ENCODE data around the gene TRIM69. TPM values are rescaled to one million over a fixed set of nuclear protein-coding genes. Genes with fewer than 3 reads are reported as not detected.

TRIM69 gene
- total and polyA plus RNA-seq, 2 of the 4 experiments (the other 2 are of a cell fraction): 5.3 to 7.7 TPM

DNA sequence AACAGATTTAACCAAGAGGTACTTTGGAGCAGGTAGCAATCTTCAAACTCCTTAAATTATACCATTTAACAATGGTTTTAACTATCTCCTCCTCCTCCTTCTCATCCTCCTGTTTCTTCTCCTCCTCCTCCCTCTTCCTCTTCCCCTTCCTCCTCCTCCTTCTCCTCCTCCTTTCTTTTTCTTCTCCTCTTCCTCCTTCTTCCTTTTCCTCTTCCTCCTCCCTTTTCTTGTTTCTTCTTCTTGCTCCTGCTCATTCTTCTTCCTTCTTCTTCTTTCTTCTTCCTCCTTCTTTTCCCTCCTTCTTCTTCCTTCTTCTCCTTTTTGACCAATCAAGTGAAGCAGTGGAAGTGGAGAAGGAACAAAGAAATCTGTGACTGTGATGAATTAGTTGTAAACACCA, 39.3 kb upstream of the TRIM69 start:
- intact Hi-C loops (cut with micrococcal nuclease): no loop called here
- Histone ChIP-seq H2AK5ac (ENCODE audit: low read depth, low read length) (no peak overlapping the region), H3K27ac (ENCODE audit: insufficient read depth, low read length) (no peak overlapping the region), H3K4me2 (ENCODE audit: low read depth, low read length) (no peak overlapping the region), H2AK9ac (replicated peaks; ENCODE audit: low read depth, low read length, poor library complexity) (no peak overlapping the region), H2BK5ac (ENCODE audit: low read depth, low read length, poor library complexity, severe bottlenecking) (no peak overlapping the region), H4K20me1 (ENCODE audit: insufficient read depth, low read length) (no peaks in the 10 kb centered on the region), H3K27me3 (ENCODE audit: control insufficient read depth, insufficient read depth, low read length) (peaks cover 9% of the 10 kb centered on the region), H3K4ac (ENCODE audit: low read depth, low read length) (no peak overlapping the region), H3K18ac (ENCODE audit: low read depth, low read length) (no peak overlapping the region), H3K79me1 (ENCODE audit: low read depth in 1 of 2, low read length in 2 of 2) (no peaks in the 10 kb centered on the region), H3K23ac (ENCODE audit: low read depth, low read length) (no peak overlapping the region), H3K4me1 (ENCODE audit: control insufficient read depth, insufficient read depth, low read length) (no peaks in the 10 kb centered on the region), H3K4me3 (ENCODE audit: insufficient read depth, low read depth, low read length) (no peak overlapping the region), H4K91ac (ENCODE audit: insufficient read depth, low read depth, low read length) (no peak overlapping the region), H4K8ac (ENCODE audit: low read depth in 2 of 2, low read length in 2 of 2) (no peak overlapping the region), H3K36me3 (ENCODE audit: control insufficient read depth, insufficient read depth, low read length) (no peaks in the 10 kb centered on the region), H3K9me1 (ENCODE audit: insufficient read depth, low read length) (no peaks in the 10 kb centered on the region), H2BK15ac (ENCODE audit: low read depth, low read length) (no peak overlapping the region), H3K9ac (ENCODE audit: low read depth, low read length) (no peak overlapping the region), H3K56ac (ENCODE audit: extremely low read depth, insufficient read depth, low read length) (no peak overlapping the region), H2AFZ (replicated peaks; ENCODE audit: low read length, poor library complexity) (no peak overlapping the region), H2BK120ac (ENCODE audit: low read depth, low read length) (no peak overlapping the region), H2BK20ac (ENCODE audit: low read depth, low read length) (no peak overlapping the region), H3K9me3 (ENCODE audit: control insufficient read depth, insufficient read depth, low read length) (peaks cover 2% of the 10 kb centered on the region; the same call in 1 of the 2 replicates), H4K5ac (ENCODE audit: low read depth, low read length) (no peak overlapping the region), H3K14ac (replicated peaks; ENCODE audit: low read depth, low read length) (no peak overlapping the region)
- BruUV-seq (replicated peaks): no TSS peak
- DNase-seq (no peak), ATAC-seq (ENCODE audit: low read depth) (no peak)
- ChIA-PET CTCF (no interaction called here), POLR2A (ENCODE audit: unreplicated experiment) (no interaction called here)
- in situ Hi-C loops (cut with MboI; ENCODE audit: low sequenced_read_pairs): no loop called here
- TF ChIP-seq RCOR1 (IDR thresholded peaks at IDR 0.05; ENCODE audit: insufficient replicate concordance, low read length) (no peak), RAD21 (IDR thresholded peaks at IDR 0.05; ENCODE audit: low read length) (no peak), RFX5 (IDR thresholded peaks at IDR 0.05; ENCODE audit: low read depth, low read length) (no peak), CHD1 (IDR thresholded peaks at IDR 0.05; ENCODE audit: low read depth, low read length) (no peak), POLR2A (IDR thresholded peaks at IDR 0.05; ENCODE audit: low read depth, low read length) (no peak), CEBPB (IDR thresholded peaks at IDR 0.05; ENCODE audit: low read depth, low read length) (no peak), NFE2L2 (IDR thresholded peaks at IDR 0.05; ENCODE audit: low read depth, low read length) (no peak), BHLHE40 (IDR thresholded peaks at IDR 0.05; ENCODE audit: low read depth, low read length) (no peak), MAZ (IDR thresholded peaks at IDR 0.05; ENCODE audit: borderline replicate concordance, low read depth, low read length) (no peak), SMC3 (IDR thresholded peaks at IDR 0.05; ENCODE audit: low read depth, low read length) (no peak), FOS (IDR thresholded peaks at IDR 0.05; ENCODE audit: low read depth, low read length) (no peak), MAFK (IDR thresholded peaks at IDR 0.05; ENCODE audit: low read depth, low read length) (no peak)
- TF ChIP-seq, protein P1, sequence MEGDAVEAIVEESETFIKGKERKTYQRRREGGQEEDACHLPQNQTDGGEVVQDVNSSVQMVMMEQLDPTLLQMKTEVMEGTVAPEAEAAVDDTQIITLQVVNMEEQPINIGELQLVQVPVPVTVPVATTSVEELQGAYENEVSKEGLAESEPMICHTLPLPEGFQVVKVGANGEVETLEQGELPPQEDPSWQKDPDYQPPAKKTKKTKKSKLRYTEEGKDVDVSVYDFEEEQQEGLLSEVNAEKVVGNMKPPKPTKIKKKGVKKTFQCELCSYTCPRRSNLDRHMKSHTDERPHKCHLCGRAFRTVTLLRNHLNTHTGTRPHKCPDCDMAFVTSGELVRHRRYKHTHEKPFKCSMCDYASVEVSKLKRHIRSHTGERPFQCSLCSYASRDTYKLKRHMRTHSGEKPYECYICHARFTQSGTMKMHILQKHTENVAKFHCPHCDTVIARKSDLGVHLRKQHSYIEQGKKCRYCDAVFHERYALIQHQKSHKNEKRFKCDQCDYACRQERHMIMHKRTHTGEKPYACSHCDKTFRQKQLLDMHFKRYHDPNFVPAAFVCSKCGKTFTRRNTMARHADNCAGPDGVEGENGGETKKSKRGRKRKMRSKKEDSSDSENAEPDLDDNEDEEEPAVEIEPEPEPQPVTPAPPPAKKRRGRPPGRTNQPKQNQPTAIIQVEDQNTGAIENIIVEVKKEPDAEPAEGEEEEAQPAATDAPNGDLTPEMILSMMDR (conservative IDR thresholded peaks at IDR 0.05; ENCODE audit: low read depth, low read length): no peak
- TF ChIP-seq, protein P2, sequence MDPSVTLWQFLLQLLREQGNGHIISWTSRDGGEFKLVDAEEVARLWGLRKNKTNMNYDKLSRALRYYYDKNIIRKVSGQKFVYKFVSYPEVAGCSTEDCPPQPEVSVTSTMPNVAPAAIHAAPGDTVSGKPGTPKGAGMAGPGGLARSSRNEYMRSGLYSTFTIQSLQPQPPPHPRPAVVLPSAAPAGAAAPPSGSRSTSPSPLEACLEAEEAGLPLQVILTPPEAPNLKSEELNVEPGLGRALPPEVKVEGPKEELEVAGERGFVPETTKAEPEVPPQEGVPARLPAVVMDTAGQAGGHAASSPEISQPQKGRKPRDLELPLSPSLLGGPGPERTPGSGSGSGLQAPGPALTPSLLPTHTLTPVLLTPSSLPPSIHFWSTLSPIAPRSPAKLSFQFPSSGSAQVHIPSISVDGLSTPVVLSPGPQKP (IDR thresholded peaks at IDR 0.05; ENCODE audit: borderline replicate concordance, low read depth, low read length): no peak
- TF ChIP-seq, protein P3, sequence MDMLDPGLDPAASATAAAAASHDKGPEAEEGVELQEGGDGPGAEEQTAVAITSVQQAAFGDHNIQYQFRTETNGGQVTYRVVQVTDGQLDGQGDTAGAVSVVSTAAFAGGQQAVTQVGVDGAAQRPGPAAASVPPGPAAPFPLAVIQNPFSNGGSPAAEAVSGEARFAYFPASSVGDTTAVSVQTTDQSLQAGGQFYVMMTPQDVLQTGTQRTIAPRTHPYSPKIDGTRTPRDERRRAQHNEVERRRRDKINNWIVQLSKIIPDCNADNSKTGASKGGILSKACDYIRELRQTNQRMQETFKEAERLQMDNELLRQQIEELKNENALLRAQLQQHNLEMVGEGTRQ (IDR thresholded peaks at IDR 0.05; ENCODE audit: low read depth, low read length): no peak
- dilution Hi-C loops (cut with HindIII; ENCODE audit: low sequenced_read_pairs, unreplicated experiment): no loop called here

Measured in IMR-90 (cell line).